ENCODE measurements around the gene MBD2. TPM values are rescaled to one million over a fixed set of nuclear protein-coding genes. Genes with fewer than 3 reads are reported as not detected.
A peak's percentile ranks its signal among the peaks of the same experiment; 100 is the strongest.
"Not testable (repeated sequence)": the region's sequence is repeated elsewhere in the genome, so short reads cannot be mapped to it uniquely, and the experiment has no call there.

MBD2 gene
- polyA plus RNA-seq, 2 donors: 55.0 to 55.6 TPM

DNA sequence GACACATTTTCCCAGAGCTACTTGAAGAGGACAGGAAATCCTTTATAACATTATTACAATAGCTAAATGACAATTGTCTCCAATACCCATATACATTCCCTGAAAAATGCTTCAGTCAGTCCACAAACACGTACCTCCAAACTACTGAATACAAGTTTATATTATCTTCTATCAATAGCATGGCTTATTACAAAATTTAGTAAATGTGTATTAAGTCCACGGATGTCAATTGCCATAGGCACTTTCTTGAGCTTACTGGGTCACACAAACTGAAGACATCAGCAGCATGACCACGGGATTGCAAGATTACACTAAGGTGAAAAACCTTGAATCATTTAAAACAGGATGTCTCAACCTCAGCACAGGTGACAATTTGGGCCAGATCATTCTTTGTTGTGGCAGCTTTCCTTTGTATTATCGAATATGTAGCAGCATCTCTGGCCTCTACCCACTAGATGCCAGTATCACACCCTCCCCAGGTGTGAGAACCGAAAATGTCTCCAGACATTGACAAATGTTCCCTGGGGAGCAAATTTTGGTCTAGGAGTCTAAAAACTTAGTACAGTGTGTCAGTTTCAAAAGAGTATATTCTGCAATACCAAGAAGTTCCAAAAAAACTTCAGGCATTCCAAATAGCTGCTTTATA is 1.4 kb downstream of the MBD2 start:
- H3K4me1 ChIP-seq (ENCODE audit: control insufficient read depth in 2 of 2, insufficient read depth in 2 of 2, low read length in 1 of 2): no peaks in the 10 kb centered on the region
- H3K9me3 ChIP-seq (ENCODE audit: control insufficient read depth in 2 of 2, insufficient read depth in 1 of 2, low read depth in 1 of 2, low read length in 1 of 2): no peaks in the 10 kb centered on the region
- H3K27ac ChIP-seq (ENCODE audit: low read depth in 2 of 2, low read length in 1 of 2): peak overlapping the region; percentile 96 to 99
- H3K36me3 ChIP-seq (ENCODE audit: control insufficient read depth in 2 of 2, insufficient read depth in 2 of 2, low read length in 1 of 2): no peaks in the 10 kb centered on the region
- H3K27me3 ChIP-seq (ENCODE audit: control insufficient read depth in 1 of 2, insufficient read depth in 2 of 2, low read length in 2 of 2): no peaks in the 10 kb centered on the region
- peak overlapping the region; percentile 55 to 85 for H3K4me3 ChIP-seq (ENCODE audit: low read depth in 1 of 2, low read length in 2 of 2)
- 5 to 8% methylated on average over 5 of the region's 5 CpGs for WGBS, 2 donors

DNA sequence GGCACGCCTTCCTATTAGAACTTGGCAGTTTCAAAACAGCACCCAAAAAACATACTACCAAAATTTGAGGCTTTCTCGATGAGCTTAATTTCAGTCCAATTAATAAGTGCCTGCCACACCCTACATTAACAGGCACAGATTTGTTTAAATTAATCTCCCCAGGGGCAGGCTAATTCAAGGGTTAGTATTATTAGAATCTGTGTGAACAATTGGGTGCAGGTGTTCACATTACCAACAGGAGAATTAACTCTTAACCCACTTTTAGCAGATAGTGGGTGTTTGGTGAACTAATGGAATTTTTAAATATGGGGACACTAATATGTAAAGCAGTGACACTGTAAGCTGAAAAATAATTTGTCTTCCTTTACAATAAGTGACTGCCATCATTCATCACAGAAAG is 4.1 kb downstream of the MBD2 start:
- Histone ChIP-seq H3K27me3 (ENCODE audit: control insufficient read depth in 1 of 2, insufficient read depth in 2 of 2, low read length in 2 of 2) (no peaks in the 10 kb centered on the region), H3K36me3 (ENCODE audit: control insufficient read depth in 2 of 2, insufficient read depth in 2 of 2, low read length in 1 of 2) (no peaks in the 10 kb centered on the region), H3K27ac (ENCODE audit: low read depth in 2 of 2, low read length in 1 of 2) (no peak overlapping the region), H3K9me3 (ENCODE audit: control insufficient read depth in 2 of 2, insufficient read depth in 1 of 2, low read depth in 1 of 2, low read length in 1 of 2) (no peaks in the 10 kb centered on the region), H3K4me3 (ENCODE audit: low read depth in 1 of 2, low read length in 2 of 2) (no peak overlapping the region), H3K4me1 (ENCODE audit: control insufficient read depth in 2 of 2, insufficient read depth in 2 of 2, low read length in 1 of 2) (no peaks in the 10 kb centered on the region)
- 47 to 50% methylated on average over 2 of the region's 2 CpGs for WGBS, 2 donors

DNA sequence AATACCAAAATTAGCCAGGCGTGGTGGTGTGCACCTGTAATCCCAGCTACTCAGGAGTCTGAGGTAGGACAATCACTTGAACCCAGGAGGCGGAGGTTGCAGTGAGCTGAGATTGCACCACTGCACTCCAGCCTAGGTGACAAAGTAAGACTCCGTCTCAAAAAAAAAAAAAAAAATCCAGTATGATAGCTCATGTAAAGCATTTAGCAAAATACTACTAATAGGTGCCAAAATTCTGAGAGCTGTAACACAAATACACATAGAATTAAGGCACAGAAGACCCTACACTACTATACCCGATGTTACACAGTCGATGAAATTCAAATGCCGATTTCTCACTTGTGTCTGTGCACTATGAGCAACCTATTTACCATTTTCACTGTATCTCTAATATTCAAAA is 5.7 kb downstream of the MBD2 start:
- H3K36me3 ChIP-seq (ENCODE audit: control insufficient read depth in 2 of 2, insufficient read depth in 2 of 2, low read length in 1 of 2); H3K9me3 ChIP-seq (ENCODE audit: control insufficient read depth in 2 of 2, insufficient read depth in 1 of 2, low read depth in 1 of 2, low read length in 1 of 2); H3K4me3 ChIP-seq (ENCODE audit: low read depth in 1 of 2, low read length in 2 of 2); H3K27ac ChIP-seq (ENCODE audit: low read depth in 2 of 2, low read length in 1 of 2); H3K27me3 ChIP-seq (ENCODE audit: control insufficient read depth in 1 of 2, insufficient read depth in 2 of 2, low read length in 2 of 2); H3K4me1 ChIP-seq (ENCODE audit: control insufficient read depth in 2 of 2, insufficient read depth in 2 of 2, low read length in 1 of 2): not testable (repeated sequence)
- whole genome bisulfite sequencing, 2 donors: 87 to 89% methylated on average over 6 of the region's 6 CpGs

DNA sequence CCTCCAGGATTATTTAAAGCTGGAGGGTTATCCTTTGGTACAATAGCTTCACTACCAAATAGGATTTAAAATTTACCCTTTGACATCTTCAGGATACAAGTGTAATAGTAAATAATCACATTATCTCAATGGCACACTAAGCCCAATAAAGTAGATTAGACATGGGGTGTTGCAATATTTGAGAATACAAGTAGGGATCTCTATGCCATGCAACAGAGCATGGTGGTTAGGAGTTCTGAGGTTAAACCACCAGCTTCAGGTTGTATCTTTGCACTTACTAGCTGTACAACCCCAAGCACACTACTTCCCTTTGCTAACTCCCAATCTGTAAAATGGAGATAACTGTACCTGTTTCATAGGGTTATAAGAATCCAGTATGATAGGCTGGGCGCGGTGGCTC is 6.2 kb downstream of the MBD2 start:
- no peaks in the 10 kb centered on the region for H3K27me3 ChIP-seq (ENCODE audit: control insufficient read depth in 1 of 2, insufficient read depth in 2 of 2, low read length in 2 of 2)
- 94 to 98% methylated on average over 2 of the region's 2 CpGs for WGBS, 2 donors
- no peak overlapping the region for H3K27ac ChIP-seq (ENCODE audit: low read depth in 2 of 2, low read length in 1 of 2)
- H3K4me3 ChIP-seq (ENCODE audit: low read depth in 1 of 2, low read length in 2 of 2): no peak overlapping the region
- H3K36me3 ChIP-seq (ENCODE audit: control insufficient read depth in 2 of 2, insufficient read depth in 2 of 2, low read length in 1 of 2): no peaks in the 10 kb centered on the region
- H3K4me1 ChIP-seq (ENCODE audit: control insufficient read depth in 2 of 2, insufficient read depth in 2 of 2, low read length in 1 of 2): no peaks in the 10 kb centered on the region
- H3K9me3 ChIP-seq (ENCODE audit: control insufficient read depth in 2 of 2, insufficient read depth in 1 of 2, low read depth in 1 of 2, low read length in 1 of 2): no peaks in the 10 kb centered on the region

DNA sequence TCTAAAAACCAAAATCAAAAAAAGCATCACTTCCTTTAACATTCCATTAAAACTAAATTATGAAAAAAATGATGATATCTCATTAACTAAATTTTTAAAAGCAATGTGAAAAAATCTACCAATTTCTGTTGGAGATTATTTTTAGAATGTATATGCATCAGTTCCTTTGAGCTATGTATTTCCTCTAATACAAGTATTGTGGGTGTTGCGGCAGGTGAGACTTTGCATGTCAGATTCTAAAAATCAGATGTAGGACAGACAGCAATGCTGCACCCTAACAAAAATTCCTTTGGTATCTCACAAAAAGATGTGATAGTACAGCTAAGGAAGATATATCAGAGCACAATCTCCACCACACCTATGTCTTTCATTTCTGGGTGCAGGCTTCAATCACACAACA is 6.8 kb downstream of the MBD2 start:
- Histone ChIP-seq H3K27ac (ENCODE audit: low read depth in 2 of 2, low read length in 1 of 2) (no peak overlapping the region), H3K4me1 (ENCODE audit: control insufficient read depth in 2 of 2, insufficient read depth in 2 of 2, low read length in 1 of 2) (no peaks in the 10 kb centered on the region), H3K4me3 (ENCODE audit: low read depth in 1 of 2, low read length in 2 of 2) (no peak overlapping the region), H3K9me3 (ENCODE audit: control insufficient read depth in 2 of 2, insufficient read depth in 1 of 2, low read depth in 1 of 2, low read length in 1 of 2) (no peaks in the 10 kb centered on the region), H3K27me3 (ENCODE audit: control insufficient read depth in 1 of 2, insufficient read depth in 2 of 2, low read length in 2 of 2) (no peaks in the 10 kb centered on the region), H3K36me3 (ENCODE audit: control insufficient read depth in 2 of 2, insufficient read depth in 2 of 2, low read length in 1 of 2) (no peaks in the 10 kb centered on the region)
- 49 to 72% methylated on average over 1 of the region's 1 CpG for WGBS, 2 donors

DNA sequence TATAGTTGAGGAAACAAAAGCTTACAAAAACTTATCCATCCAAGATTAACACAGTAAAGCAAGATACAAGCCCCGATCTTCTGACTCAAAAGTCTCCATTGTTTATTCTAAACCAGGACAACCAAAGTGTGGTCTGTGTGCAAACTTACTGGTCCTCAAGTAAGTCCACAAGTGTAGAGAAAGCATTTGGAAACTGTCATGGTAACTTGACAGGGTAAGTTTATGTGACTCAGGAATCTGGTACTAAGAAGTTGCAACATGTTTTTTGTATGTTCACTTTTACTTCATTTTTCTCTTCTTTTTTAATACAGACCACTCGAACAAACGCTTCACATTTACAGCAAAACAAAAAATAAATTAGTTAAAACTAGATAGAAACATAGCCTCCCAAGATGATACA is 9.4 kb downstream of the MBD2 start:
- Histone ChIP-seq H3K4me1 (ENCODE audit: control insufficient read depth in 2 of 2, insufficient read depth in 2 of 2, low read length in 1 of 2) (no peaks in the 10 kb centered on the region), H3K27ac (ENCODE audit: low read depth in 2 of 2, low read length in 1 of 2) (no peak overlapping the region), H3K9me3 (ENCODE audit: control insufficient read depth in 2 of 2, insufficient read depth in 1 of 2, low read depth in 1 of 2, low read length in 1 of 2) (no peaks in the 10 kb centered on the region), H3K4me3 (ENCODE audit: low read depth in 1 of 2, low read length in 2 of 2) (no peak overlapping the region), H3K27me3 (ENCODE audit: control insufficient read depth in 1 of 2, insufficient read depth in 2 of 2, low read length in 2 of 2) (no peaks in the 10 kb centered on the region), H3K36me3 (ENCODE audit: control insufficient read depth in 2 of 2, insufficient read depth in 2 of 2, low read length in 1 of 2) (no peaks in the 10 kb centered on the region)
- WGBS, 2 donors: 87% methylated on average over 3 of the region's 3 CpGs

DNA sequence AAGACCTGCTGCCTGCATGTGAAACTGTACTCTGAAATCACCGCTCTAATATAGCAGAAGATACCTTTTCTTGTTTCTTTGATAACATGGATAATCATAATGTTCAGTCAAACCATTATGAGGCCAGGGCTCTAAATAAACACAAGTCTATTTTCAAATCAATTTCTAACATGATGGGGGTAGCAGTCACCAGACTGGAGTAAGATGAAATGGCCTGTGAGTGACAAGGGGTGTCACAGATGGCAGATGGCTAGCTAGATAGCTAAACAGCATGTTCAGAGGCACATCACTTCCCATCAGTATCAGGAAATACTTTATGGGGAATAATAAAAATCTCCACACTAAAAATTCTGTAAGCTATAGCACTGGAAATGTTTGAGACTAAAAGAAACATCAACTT is 14.0 kb downstream of the MBD2 start:
- Histone ChIP-seq H3K27me3 (ENCODE audit: control insufficient read depth in 1 of 2, insufficient read depth in 2 of 2, low read length in 2 of 2) (no peaks in the 10 kb centered on the region), H3K9me3 (ENCODE audit: control insufficient read depth in 2 of 2, insufficient read depth in 1 of 2, low read depth in 1 of 2, low read length in 1 of 2) (no peaks in the 10 kb centered on the region), H3K4me1 (ENCODE audit: control insufficient read depth in 2 of 2, insufficient read depth in 2 of 2, low read length in 1 of 2) (no peaks in the 10 kb centered on the region), H3K4me3 (ENCODE audit: low read depth in 1 of 2, low read length in 2 of 2) (no peak overlapping the region), H3K36me3 (ENCODE audit: control insufficient read depth in 2 of 2, insufficient read depth in 2 of 2, low read length in 1 of 2) (no peaks in the 10 kb centered on the region), H3K27ac (ENCODE audit: low read depth in 2 of 2, low read length in 1 of 2) (no peak overlapping the region)
- 85 to 86% methylated on average over 1 of the region's 1 CpG for WGBS, 2 donors

DNA sequence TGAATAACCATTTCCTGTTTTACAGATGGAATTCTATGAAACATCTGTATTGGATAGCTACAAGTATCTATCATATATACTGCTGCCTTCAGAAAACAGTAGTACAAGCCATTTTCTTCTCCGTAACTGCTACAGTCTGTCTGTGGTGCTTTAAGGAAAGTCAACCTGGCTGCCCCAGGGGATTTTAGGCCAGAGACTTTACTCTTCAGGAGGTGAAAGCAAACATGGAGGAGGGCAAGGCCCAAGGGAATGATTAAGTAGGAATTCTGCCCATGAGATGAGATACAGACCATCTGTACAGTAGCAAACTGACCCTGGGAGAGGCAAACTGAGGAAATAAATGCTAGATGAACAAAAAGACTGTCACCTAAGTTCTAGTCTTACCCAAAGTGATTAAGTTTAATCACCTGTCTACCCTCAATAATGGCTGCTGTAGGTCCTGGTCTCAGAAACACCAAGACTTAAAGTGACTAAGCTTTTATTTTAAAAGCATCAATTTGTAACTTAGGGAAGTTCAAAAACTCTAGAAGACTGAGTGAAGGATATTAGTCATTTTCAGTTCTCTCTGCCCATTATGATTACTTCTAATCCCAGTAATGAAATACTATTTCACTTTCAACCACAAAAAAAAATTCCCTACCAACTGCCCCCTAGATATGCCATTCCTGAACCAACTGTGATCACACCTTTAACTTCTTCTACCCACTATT is 14.8 kb downstream of the MBD2 start:
- H3K36me3 ChIP-seq (ENCODE audit: control insufficient read depth in 2 of 2, insufficient read depth in 2 of 2, low read length in 1 of 2): no peaks in the 10 kb centered on the region
- no peaks in the 10 kb centered on the region for H3K27me3 ChIP-seq (ENCODE audit: control insufficient read depth in 1 of 2, insufficient read depth in 2 of 2, low read length in 2 of 2)
- no peak overlapping the region for H3K27ac ChIP-seq (ENCODE audit: low read depth in 2 of 2, low read length in 1 of 2)
- no peaks in the 10 kb centered on the region for H3K4me1 ChIP-seq (ENCODE audit: control insufficient read depth in 2 of 2, insufficient read depth in 2 of 2, low read length in 1 of 2)
- no peak overlapping the region for H3K4me3 ChIP-seq (ENCODE audit: low read depth in 1 of 2, low read length in 2 of 2)
- H3K9me3 ChIP-seq (ENCODE audit: control insufficient read depth in 2 of 2, insufficient read depth in 1 of 2, low read depth in 1 of 2, low read length in 1 of 2): no peaks in the 10 kb centered on the region
- WGBS, 2 donors: 73 to 93% methylated on average over 1 of the region's 1 CpG

DNA sequence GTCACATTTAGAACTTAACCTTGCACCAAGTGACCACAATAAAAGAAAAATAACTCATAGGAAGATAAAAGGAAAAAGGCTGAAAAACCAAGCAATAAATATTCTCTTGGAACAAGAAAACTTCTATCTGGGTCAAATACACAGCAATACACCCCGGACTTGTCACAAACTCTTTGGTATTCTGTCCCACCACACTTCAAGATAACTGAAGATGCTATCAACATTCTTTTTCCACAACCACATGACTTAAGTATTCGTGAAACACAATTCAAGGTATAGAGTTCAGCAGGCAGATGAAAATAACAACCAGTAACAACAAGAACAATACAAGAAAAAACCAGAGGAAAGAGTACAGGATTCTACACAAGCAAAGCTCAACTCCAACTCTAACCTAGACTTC is 18.0 kb downstream of the MBD2 start:
- H3K36me3 ChIP-seq (ENCODE audit: control insufficient read depth in 2 of 2, insufficient read depth in 2 of 2, low read length in 1 of 2): peaks cover 0 to 6% of the 10 kb centered on the region in 2 donors
- H3K4me3 ChIP-seq (ENCODE audit: low read depth in 1 of 2, low read length in 2 of 2): no peak overlapping the region
- 44 to 45% methylated on average over 2 of the region's 2 CpGs for WGBS, 2 donors
- H3K9me3 ChIP-seq (ENCODE audit: control insufficient read depth in 2 of 2, insufficient read depth in 1 of 2, low read depth in 1 of 2, low read length in 1 of 2): no peaks in the 10 kb centered on the region
- H3K27me3 ChIP-seq (ENCODE audit: control insufficient read depth in 1 of 2, insufficient read depth in 2 of 2, low read length in 2 of 2): no peaks in the 10 kb centered on the region
- H3K27ac ChIP-seq (ENCODE audit: low read depth in 2 of 2, low read length in 1 of 2): no peak overlapping the region
- peaks cover 0 to 4% of the 10 kb centered on the region in 2 donors for H3K4me1 ChIP-seq (ENCODE audit: control insufficient read depth in 2 of 2, insufficient read depth in 2 of 2, low read length in 1 of 2)

DNA sequence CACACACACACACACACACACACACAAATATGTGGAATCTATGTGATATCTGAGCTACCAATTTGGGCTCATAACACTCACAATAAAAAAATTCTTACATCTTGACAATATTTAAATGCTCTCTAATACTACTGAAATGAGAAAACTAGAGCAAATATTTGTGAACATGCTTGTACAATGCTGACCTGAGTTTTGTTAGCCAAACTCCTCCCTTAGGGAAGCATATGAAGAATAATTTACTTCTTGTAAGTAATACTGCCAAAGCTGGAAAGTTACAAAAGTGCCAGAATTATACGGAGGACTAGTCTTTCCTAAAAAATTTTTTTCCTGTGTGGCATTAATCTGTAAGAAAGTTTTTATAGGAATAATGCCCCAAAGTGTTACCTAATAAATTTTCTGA is 18.5 kb downstream of the MBD2 start:
- Histone ChIP-seq H3K36me3 (ENCODE audit: control insufficient read depth in 2 of 2, insufficient read depth in 2 of 2, low read length in 1 of 2) (peaks cover 0 to 6% of the 10 kb centered on the region in 2 donors), H3K4me1 (ENCODE audit: control insufficient read depth in 2 of 2, insufficient read depth in 2 of 2, low read length in 1 of 2) (peaks cover 0 to 4% of the 10 kb centered on the region in 2 donors), H3K27ac (ENCODE audit: low read depth in 2 of 2, low read length in 1 of 2) (no peak overlapping the region), H3K9me3 (ENCODE audit: control insufficient read depth in 2 of 2, insufficient read depth in 1 of 2, low read depth in 1 of 2, low read length in 1 of 2) (no peaks in the 10 kb centered on the region), H3K4me3 (ENCODE audit: low read depth in 1 of 2, low read length in 2 of 2) (no peak overlapping the region), H3K27me3 (ENCODE audit: control insufficient read depth in 1 of 2, insufficient read depth in 2 of 2, low read length in 2 of 2) (no peaks in the 10 kb centered on the region)
- WGBS, 2 donors: 24 to 26% methylated on average over 1 of the region's 1 CpG
